ENCODE measurements around the gene APEX1.

- no peak for TF ChIP-seq CTCF (IDR thresholded peaks at IDR 0.05)
- TF ChIP-seq POLR2A (IDR thresholded peaks at IDR 0.05): no peak
Observed at GRCh38 chr14:20492486-20492885, 37.5 kb downstream of the APEX1 start.

Measured in upper lobe of left lung (tissue), 4 donors.